Progenitor cell of endocrine pancreas (in vitro differentiated cells): ENCODE results near the gene KSR1. TPM values are rescaled to one million over a fixed set of nuclear protein-coding genes. Genes with fewer than 3 reads are reported as not detected.
A peak's percentile ranks its signal among the peaks of the same experiment; 100 is the strongest.

ENCODE experiments used
- DNase-seq: peaks from one replicate; pipeline ENCODE4 v3.0.0; 2021; ENCODE audit warnings: low spot score; ENCODE audit not compliant: unreplicated experiment
- H3K27ac Mint-ChIP-seq: 2 replicates; pipeline ENCODE4 v1.8.0; 2021; ENCODE audit warnings: mild to moderate bottlenecking, moderate library complexity, mixed read lengths
- H3K27me3 Mint-ChIP-seq: 2 replicates; pipeline ENCODE4 v1.8.0; 2021; ENCODE audit warnings: mixed read lengths
- H3K36me3 Mint-ChIP-seq: 2 replicates; pipeline ENCODE4 v1.8.0; 2022; ENCODE audit warnings: mixed read lengths; ENCODE audit not compliant: insufficient read depth
- H3K4me1 Mint-ChIP-seq: 2 replicates; pipeline ENCODE4 v1.8.0; 2021; ENCODE audit warnings: low read depth, mixed read lengths
- H3K4me3 Mint-ChIP-seq: 2 replicates; pipeline ENCODE4 v1.8.0; 2021; ENCODE audit warnings: low read depth, mild to moderate bottlenecking, moderate library complexity, mixed read lengths
- H3K9me3 Mint-ChIP-seq: 2 replicates; pipeline ENCODE4 v1.8.0; 2021; ENCODE audit warnings: low read depth, mixed read lengths
- total RNA-seq: library from RNA; stranded (reverse); gene quantifications from 2 replicates; pipeline ENCODE4 v1.2.1, GENCODE V29; 2021
- TF ChIP-seq, protein P1 (sequence below): fragments of 200-600 bp; sonication (generic); IDR thresholded peaks from one replicate; pipeline ENCODE4 v1.5.0; 2021; ENCODE audit warnings: antibody characterized with exemption, mild to moderate bottlenecking; ENCODE audit not compliant: unreplicated experiment

Gene KSR1
- total RNA-seq, 1 donor from 2014 or later = 70.1 TPM

DNA sequence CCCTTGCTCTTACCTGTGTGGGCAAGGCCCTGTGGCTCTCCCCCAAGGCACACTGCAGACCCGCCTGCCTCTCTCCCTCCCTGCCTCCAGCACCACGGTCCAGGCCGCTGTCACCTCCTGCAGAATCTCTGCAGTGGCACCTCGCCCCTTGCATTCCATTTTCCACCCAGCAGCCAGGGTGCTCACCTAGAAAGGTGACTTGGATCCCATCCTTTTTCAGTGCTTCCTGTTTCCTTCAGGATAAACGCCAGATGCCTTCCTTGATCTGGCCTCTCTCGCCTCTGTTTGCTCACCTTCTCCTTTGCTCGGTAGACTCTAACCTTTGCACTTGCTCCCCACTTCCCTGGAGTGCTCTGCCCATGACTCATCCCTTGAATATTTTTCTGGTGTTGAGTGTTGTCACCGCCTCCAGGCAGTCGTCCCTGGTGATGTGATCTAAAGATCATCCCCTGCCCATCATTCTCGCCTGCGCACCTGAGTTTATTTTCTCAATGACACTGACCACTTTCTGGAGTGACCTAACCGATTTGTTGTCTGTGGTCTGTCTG, 95.5 kb downstream of the KSR1 start:
- Mint-ChIP-seq H3K4me1 (peaks cover 7% of the 10 kb centered on the region), H3K4me3 (no peak overlapping the region), H3K27me3 (no peaks in the 10 kb centered on the region), H3K27ac (peak overlapping the region; percentile 65), H3K36me3 (peaks cover 9% of the 10 kb centered on the region), H3K9me3 (no peaks in the 10 kb centered on the region)
- DNase-seq = no peak
- TF ChIP-seq, protein P1, sequence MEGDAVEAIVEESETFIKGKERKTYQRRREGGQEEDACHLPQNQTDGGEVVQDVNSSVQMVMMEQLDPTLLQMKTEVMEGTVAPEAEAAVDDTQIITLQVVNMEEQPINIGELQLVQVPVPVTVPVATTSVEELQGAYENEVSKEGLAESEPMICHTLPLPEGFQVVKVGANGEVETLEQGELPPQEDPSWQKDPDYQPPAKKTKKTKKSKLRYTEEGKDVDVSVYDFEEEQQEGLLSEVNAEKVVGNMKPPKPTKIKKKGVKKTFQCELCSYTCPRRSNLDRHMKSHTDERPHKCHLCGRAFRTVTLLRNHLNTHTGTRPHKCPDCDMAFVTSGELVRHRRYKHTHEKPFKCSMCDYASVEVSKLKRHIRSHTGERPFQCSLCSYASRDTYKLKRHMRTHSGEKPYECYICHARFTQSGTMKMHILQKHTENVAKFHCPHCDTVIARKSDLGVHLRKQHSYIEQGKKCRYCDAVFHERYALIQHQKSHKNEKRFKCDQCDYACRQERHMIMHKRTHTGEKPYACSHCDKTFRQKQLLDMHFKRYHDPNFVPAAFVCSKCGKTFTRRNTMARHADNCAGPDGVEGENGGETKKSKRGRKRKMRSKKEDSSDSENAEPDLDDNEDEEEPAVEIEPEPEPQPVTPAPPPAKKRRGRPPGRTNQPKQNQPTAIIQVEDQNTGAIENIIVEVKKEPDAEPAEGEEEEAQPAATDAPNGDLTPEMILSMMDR = no peak

DNA sequence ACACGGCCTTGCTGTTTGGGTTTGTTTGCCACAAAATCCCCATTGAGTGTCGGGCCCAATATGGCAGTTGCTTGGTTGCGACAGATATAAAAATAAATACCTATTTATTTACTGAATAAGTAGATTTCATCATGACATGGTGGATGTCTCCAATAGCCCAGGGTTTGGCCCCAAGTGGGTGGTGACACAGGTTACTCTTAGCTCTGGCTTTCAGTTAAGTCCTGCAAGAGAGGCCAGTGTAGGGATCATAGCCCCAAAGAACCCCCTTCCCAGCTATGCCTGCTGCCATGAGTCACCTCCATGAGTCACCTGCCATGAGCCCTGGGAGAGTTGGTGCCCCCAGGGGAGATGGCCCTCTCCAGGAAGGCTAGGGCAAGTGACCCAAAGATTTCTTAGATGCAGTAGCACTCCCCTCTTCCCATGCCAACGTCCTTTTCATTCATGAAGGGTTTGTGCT, 96.1 kb downstream of the KSR1 start:
- Mint-ChIP-seq H3K27me3 (no peaks in the 10 kb centered on the region), H3K4me1 (peaks cover 7% of the 10 kb centered on the region), H3K27ac (peak overlapping the region; percentile 65), H3K4me3 (no peak overlapping the region), H3K36me3 (peaks cover 9% of the 10 kb centered on the region), H3K9me3 (no peaks in the 10 kb centered on the region)
- no peak for DNase-seq
- TF ChIP-seq, protein P1 = no peak

DNA sequence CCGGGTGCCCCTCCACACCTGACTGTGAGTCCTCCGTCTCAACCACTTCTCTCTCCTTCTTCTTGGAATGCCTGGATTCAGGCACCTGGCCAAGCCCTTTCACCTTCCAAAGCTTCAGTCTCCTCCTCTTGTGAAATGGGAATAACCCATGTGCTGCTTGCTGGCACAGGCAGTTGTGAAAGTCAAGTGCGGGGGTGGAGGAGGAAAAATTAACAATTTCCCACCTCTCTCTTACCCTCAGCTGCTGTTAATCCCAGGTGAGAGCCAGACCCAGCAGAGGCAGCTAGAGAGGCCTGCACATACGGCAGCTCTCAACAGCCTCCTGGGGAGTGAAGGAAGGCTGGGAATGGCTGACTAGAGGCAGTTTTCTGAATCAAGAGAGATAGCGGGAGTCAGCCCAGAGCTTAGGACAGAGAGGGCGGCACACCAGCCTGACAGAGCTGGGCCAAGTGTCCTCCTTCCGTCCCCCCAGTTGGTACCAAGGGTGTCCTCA, 96.8 kb downstream of the KSR1 start:
- TF ChIP-seq, protein P1 = no peak
- H3K27ac Mint-ChIP-seq = no peak overlapping the region
- DNase-seq = no peak
- H3K4me1 Mint-ChIP-seq = peaks cover 7% of the 10 kb centered on the region
- H3K9me3 Mint-ChIP-seq = no peaks in the 10 kb centered on the region
- H3K27me3 Mint-ChIP-seq = no peaks in the 10 kb centered on the region
- H3K4me3 Mint-ChIP-seq = no peak overlapping the region
- peaks cover 9% of the 10 kb centered on the region for H3K36me3 Mint-ChIP-seq

DNA sequence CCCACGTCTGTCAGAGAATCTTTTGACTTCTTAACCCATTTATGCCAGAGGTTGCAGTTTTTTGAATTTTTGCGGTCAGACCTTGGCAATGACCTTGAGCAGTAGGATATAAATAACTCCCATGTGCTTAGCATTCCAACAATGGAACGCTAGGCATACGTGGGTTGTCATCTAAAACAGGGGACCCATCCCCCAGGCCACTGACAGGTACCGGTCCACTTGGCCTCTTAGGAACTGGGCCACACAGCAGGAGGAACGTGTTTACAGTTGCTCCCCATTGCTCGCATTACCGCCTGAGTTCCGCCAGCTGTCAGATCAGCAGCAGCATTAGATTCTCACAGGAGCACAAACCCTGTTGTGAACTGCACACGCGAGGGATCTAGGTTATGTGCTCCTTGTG, 97.9 kb downstream of the KSR1 start:
- Mint-ChIP-seq H3K36me3 (peaks cover 10% of the 10 kb centered on the region), H3K4me1 (peaks cover 11% of the 10 kb centered on the region), H3K27ac (no peak overlapping the region), H3K27me3 (no peaks in the 10 kb centered on the region), H3K4me3 (no peak overlapping the region), H3K9me3 (no peaks in the 10 kb centered on the region)
- DNase-seq = no peak
- TF ChIP-seq, protein P1 = no peak

DNA sequence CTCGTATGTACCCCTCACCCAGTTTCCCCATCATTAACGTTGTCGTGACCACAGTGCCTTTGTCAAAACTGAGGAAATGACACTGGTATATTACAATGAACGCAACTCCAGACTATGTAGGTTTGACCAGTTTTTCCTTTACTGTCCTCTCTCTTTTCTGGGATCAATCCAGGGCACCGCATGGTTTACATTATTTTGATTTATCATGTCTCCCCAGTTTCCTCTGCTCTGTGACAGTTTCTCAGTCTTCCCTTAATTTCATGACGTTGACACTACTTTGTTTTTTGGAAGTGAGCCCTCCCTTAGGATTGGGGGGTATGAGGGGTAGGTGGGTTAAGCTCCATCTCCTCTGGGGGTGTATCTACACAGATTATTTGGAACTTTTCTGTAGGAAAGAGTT, 98.7 kb downstream of the KSR1 start:
- H3K4me1 Mint-ChIP-seq = peaks cover 11% of the 10 kb centered on the region
- peaks cover 10% of the 10 kb centered on the region for H3K36me3 Mint-ChIP-seq
- DNase-seq = no peak
- H3K9me3 Mint-ChIP-seq = no peaks in the 10 kb centered on the region
- TF ChIP-seq, protein P1 = no peak
- H3K27me3 Mint-ChIP-seq = no peaks in the 10 kb centered on the region
- H3K27ac Mint-ChIP-seq = no peak overlapping the region
- H3K4me3 Mint-ChIP-seq = no peak overlapping the region
